HG02938 (cell line): Measurements from ENCODE around the gene GPC6.

Experiments
- ATAC-seq: cut with Tn5 transposase; IDR thresholded peaks from one replicate; pipeline ENCODE4 v1.9.1; 2021; ENCODE audit warnings: mild to moderate bottlenecking, moderate library complexity; ENCODE audit not compliant: unreplicated experiment

Gene GPC6

GRCh38 chr13:94063848-94064247, 837.2 kb downstream of the GPC6 start:
- ATAC-seq, result no peak

DNA sequence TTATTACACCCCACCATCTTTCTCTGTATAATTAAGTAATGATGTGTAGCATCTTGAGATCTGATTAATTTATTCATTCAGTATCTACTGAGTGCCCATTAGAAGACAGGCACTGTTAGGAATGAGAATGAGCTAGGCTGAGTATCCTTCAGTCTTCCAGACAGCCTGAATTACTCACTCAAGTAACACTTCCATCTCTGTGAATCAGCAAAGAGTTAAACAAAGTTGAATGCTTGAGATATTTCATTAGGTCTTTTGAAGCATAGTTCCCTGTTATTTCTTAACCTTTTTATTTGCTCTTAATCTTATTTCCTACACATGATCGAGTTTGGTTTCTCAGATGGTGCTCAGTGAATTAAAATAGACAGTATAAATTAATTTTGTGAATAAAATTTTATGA, 839.1 kb downstream of the GPC6 start:
- ATAC-seq, result no peak

GRCh38 chr13:94073007-94073744, 846.6 kb downstream of the GPC6 start:
- no peak for ATAC-seq

GRCh38 chr13:94079876-94080275, 853.3 kb downstream of the GPC6 start:
- ATAC-seq, result no peak

- no peak for ATAC-seq
Measured at GRCh38 chr13:94080527-94080926, 853.9 kb downstream of the GPC6 start.

GRCh38 chr13:94087100-94087499, 860.5 kb downstream of the GPC6 start:
- ATAC-seq, result no peak

GRCh38 chr13:94088742-94089141, 862.1 kb downstream of the GPC6 start:
- ATAC-seq, result no peak

GRCh38 chr13:94090773-94091480, 864.3 kb downstream of the GPC6 start:
- ATAC-seq, result no peak

DNA sequence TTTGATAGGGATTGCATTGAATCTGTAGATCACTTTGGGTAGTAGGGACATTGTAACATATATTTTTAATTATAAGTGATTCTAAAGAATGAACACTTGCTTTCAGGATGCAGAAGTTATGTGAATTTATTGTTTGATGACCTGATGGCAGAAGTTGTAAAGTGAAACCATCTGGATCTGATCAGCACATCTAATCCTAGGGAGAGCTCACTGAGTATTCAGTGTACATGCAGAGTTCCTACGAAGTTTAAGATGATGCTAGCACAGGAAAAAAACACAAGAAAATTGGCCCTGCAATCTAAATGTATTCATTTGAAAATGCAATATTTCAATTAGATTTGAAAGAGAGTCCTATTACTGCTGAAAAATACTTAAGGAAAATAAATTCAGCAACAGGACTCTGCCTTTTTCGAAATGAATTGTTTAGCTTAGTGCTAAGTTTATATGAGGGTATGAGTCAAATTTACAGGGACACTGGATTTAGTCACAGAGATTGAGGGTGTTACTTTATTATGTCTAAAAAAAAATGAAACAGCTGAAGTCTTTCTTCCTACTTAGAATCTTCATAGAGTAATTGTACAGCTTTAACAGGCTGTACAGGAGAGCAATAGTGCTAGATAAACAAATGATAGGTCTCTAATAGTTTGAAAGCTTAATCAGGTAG, 867.2 kb downstream of the GPC6 start:
- ATAC-seq, result no peak

DNA sequence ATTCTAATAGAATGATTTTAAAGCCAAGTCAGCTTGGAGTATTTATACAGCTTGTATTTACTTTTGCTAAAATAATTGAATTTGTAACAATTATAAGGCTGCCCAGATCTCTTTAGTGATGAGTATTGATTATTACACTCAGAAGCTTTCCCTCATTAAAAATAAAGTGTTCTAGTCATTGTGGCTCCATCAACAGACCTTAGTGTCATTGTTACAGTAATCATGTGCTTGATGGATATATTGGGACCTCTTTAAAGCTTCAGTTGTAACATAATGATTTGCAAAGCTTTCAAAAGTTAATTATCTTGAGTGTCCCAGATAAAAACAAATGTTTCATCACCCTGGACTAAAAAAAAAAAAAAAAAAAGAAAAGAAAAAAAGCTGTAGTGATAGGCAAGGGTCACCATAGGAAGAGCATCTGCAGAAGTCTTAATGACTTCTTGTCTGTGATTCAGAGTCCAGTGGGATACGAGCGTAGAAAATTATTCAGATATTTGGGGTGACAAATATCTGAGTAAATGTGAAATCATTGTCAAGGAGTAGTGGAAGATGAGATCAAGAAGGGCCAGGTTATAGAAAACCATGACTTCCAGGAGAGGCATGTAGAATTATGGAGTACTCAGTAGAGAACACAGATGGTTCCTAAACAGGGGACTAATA, 883.2 kb downstream of the GPC6 start:
- ATAC-seq, result no peak

GRCh38 chr13:94112227-94112626, 885.6 kb downstream of the GPC6 start:
- no peak for ATAC-seq

GRCh38 chr13:94112731-94113130, 886.1 kb downstream of the GPC6 start:
- no peak for ATAC-seq

GRCh38 chr13:94113245-94113644, 886.6 kb downstream of the GPC6 start:
- no peak for ATAC-seq

- no peak for ATAC-seq
Measured at GRCh38 chr13:94114166-94114565, 887.6 kb downstream of the GPC6 start.

- no peak for ATAC-seq
Measured at GRCh38 chr13:94115054-94115453, 888.4 kb downstream of the GPC6 start.

- no peak for ATAC-seq
Measured at GRCh38 chr13:94119360-94119936, 892.8 kb downstream of the GPC6 start.

DNA sequence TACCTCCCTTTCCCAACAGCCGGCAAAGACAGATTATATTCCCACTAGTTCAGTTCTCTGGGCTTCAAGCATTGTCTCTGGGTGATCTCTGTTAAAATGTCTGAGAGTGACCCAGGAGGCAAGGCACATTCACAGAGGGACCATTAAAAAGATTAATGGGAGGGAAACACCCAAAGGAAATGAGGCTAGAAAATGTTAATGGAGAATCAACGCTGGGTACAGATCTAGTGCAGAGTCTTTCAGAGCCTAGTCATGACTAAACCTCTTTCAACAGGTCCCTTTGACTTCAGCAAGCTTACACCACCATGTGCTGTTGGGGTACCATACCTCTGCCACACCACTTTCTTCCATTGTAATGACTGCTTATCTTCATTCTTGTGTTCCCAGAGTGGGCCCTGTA, 894.3 kb downstream of the GPC6 start:
- no peak for ATAC-seq

DNA sequence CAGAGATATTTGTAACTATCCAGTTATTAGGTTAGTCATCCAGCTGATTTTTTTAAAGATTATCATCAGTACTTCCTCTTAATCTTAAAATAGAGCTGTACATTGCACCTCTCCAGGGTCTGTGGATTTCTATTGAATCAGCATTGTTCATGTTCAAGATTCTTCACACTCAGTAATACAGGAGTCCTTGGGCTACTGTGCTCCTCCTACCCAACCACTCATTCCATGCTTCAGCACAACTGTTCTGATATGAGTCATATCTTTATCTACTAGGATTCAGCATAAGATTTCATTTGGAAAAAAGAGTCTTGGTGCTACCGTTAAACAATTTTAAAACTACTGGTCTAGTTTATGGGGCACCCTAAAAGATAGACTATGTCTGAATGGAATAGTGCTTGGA, 895.1 kb downstream of the GPC6 start:
- no peak for ATAC-seq

DNA sequence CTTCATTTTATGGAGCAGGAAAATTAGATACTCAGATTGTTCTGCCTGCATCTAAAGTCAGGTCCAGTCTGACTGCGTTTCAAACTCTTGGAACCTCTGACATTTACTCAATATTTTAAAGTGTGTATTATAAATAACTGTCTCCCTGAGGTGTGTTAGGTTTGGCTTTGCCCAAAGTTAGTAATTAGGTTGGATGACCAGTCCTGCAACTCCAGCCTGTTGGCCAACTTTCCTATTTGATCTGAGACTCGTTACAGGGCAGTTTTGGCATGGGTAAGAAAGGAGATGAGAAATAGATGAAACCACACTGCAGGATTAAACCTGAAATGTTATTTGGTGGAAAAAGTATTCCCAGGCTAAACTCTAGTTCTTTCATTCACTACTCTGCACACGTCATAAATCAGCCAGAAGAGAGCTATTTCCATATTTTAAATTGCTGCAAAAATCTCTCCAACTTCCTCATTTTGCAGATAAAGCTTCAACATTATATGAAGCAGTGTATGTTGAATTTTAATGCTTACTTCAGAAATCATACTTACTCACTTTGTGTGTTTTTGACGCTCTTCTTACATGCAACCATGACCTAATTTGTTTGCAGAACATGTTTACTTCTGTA, 895.8 kb downstream of the GPC6 start:
- no peak for ATAC-seq

- no peak for ATAC-seq
Measured at GRCh38 chr13:94123557-94123956, 897.0 kb downstream of the GPC6 start.

DNA sequence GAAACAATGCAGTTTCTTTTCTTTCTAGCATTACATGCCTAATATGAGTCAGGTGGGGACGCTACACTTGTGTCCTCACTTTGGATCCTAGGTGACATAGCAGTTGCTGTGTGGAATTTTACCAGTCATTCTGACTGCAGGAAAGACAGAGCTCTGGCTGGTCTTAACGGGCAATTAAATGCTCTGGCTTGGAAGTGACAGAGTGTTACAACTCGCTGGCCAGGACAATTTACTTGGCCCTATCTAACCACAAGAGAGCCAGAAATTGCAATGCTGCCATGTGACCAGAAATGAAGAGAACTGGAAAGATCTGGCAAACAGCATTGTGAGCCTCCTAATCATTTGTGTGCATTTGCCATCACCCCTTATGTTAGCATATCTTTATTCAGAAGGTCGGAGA, 901.8 kb downstream of the GPC6 start:
- no peak for ATAC-seq
